HepG2 (cell line): Measurements from ENCODE around the gene CCM2L.

Source experiments
- EP300 ChIP-seq, 3 experiments: sonication (generic) in 1 of 3; formaldehyde crosslinking in 1 of 3; IDR thresholded peaks; 2 replicates each; pipeline versions ENCODE4 v1.5.1 to v1.6.1; 2011 to 2020; ENCODE audit warnings: low read depth in 2 of 3, low read length in 2 of 3, borderline replicate concordance in 1 of 3, improper control_type of control experiment in 1 of 3, mild to moderate bottlenecking in 1 of 3, missing genetic modification reagents in 1 of 3, moderate library complexity in 1 of 3
- NRL ChIP-seq: sonication (generic); formaldehyde crosslinking; IDR thresholded peaks from 2 replicates; pipeline ENCODE4 v1.5.0; 2020; ENCODE audit warnings: missing genetic modification reagents, mild to moderate bottlenecking, moderate library complexity, borderline replicate concordance
- TF ChIP-seq, protein P1 (sequence below): sonication (generic); formaldehyde crosslinking; IDR thresholded peaks from 2 replicates; pipeline ENCODE4 v1.4.0; 2020; ENCODE audit warnings: missing genetic modification reagents, borderline replicate concordance

DNA sequence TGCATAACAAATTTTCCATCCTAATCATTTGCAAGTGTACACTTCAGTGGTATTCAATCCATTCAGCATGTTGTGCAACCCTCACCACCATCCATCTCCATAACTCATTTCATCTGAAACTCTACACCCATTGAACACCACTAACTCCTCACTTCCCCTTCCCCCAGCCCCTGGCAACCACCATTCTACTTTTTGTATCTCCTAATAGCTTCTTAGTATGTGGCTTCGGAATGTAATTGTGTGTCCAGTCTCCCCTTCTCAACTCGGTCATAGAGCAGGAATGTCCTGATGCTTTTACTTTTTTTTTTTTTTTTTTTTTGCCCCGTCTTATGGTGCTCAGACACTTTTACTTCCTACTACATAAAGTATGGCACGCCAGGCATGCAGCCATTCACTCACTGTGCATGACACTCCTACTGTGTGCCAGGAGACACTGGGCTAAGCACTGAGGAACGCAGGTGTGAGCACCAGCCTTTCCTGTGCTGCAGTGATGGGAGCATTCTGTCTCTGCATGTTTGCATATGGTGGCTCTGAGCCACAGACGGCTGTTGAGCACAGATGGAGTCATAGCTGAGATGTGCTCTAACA is 57.1 kb downstream of the CCM2L start:
- TF ChIP-seq, protein P1, sequence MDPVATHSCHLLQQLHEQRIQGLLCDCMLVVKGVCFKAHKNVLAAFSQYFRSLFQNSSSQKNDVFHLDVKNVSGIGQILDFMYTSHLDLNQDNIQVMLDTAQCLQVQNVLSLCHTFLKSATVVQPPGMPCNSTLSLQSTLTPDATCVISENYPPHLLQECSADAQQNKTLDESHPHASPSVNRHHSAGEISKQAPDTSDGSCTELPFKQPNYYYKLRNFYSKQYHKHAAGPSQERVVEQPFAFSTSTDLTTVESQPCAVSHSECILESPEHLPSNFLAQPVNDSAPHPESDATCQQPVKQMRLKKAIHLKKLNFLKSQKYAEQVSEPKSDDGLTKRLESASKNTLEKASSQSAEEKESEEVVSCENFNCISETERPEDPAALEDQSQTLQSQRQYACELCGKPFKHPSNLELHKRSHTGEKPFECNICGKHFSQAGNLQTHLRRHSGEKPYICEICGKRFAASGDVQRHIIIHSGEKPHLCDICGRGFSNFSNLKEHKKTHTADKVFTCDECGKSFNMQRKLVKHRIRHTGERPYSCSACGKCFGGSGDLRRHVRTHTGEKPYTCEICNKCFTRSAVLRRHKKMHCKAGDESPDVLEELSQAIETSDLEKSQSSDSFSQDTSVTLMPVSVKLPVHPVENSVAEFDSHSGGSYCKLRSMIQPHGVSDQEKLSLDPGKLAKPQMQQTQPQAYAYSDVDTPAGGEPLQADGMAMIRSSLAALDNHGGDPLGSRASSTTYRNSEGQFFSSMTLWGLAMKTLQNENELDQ = no peak
- no peak for TF ChIP-seq EP300 (IDR thresholded peaks at IDR 0.05; ENCODE audit: low read depth in 2 of 2, low read length in 2 of 2)
- TF ChIP-seq EP300 (CRISPR knock-in tag; IDR thresholded peaks at IDR 0.05; ENCODE audit: borderline replicate concordance) = no peak
- TF ChIP-seq NRL = no peak
